Suprapubic skin (tissue), 4 donors: ENCODE results near the gene HOXA7.

ENCODE experiments used
- EP300 ChIP-seq: sonication (generic); formaldehyde crosslinking; IDR thresholded peaks from one replicate; pipeline ENCODE4 v1.6.1; 2017; ENCODE audit warnings: antibody characterized with exemption
- POLR2A ChIP-seq, 2 donors: fragments of 450-650 bp; IDR thresholded peaks; one replicate each; pipeline ENCODE4 v1.6.1; 2017; ENCODE audit warnings: antibody characterized with exemption in 2 of 2, mild to moderate bottlenecking in 2 of 2, moderate library complexity in 2 of 2
- POLR2AphosphoS5 ChIP-seq, 3 donors: sonication (generic); formaldehyde crosslinking; IDR thresholded peaks; one replicate each; pipeline ENCODE4 v1.6.1; 2017; ENCODE audit warnings: antibody characterized with exemption in 3 of 3
- TF ChIP-seq, protein P1 (sequence below), 2 donors: fragments of 200-600 bp in 1 of 2; fragments of 450-650 bp in 1 of 2; sonication (generic) in 1 of 2; IDR thresholded peaks; one replicate each; pipeline ENCODE4 v1.5.1; 2016 to 2019; ENCODE audit warnings: antibody characterized with exemption in 2 of 2, mild to moderate bottlenecking in 1 of 2, moderate library complexity in 1 of 2

DNA sequence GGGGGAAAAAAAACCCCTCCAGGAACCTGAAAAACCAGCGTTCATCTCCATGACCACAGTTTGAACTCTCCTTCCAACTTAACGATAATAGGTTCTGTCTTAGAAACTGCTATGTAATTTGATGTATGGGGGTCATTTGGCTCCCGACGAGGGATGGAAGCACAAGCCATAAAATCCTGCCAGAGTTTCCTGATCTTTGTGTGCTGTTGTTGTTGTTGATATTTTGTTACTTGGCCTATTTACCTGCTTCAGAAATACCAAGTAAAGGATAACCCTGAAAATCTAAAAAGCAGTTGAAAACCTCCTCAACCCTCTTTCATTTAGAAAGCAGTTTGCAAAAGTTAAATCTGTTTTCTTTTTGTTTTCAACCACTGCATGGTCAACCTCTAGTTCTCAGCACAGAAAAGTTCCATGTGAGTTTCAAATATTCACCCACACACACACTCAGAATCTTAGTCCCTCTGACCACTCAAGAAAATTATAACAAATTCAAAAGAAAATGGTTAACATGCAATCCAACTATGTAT is 44.7 kb downstream of the HOXA7 start:
- TF ChIP-seq, protein P1, sequence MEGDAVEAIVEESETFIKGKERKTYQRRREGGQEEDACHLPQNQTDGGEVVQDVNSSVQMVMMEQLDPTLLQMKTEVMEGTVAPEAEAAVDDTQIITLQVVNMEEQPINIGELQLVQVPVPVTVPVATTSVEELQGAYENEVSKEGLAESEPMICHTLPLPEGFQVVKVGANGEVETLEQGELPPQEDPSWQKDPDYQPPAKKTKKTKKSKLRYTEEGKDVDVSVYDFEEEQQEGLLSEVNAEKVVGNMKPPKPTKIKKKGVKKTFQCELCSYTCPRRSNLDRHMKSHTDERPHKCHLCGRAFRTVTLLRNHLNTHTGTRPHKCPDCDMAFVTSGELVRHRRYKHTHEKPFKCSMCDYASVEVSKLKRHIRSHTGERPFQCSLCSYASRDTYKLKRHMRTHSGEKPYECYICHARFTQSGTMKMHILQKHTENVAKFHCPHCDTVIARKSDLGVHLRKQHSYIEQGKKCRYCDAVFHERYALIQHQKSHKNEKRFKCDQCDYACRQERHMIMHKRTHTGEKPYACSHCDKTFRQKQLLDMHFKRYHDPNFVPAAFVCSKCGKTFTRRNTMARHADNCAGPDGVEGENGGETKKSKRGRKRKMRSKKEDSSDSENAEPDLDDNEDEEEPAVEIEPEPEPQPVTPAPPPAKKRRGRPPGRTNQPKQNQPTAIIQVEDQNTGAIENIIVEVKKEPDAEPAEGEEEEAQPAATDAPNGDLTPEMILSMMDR (IDR thresholded peaks at IDR 0.05) = no peak
- TF ChIP-seq POLR2AphosphoS5 (IDR thresholded peaks at IDR 0.05) = no peak
- TF ChIP-seq POLR2A (IDR thresholded peaks at IDR 0.05) = no peak
- no peak for TF ChIP-seq EP300
